GM19324 (cell line): ENCODE measurements around the gene FAM76A.
"Not testable (repeated sequence)": the region's sequence is repeated elsewhere in the genome, so short reads cannot be mapped to it uniquely, and the experiment has no call there.

ENCODE experiments used
- ATAC-seq: cut with Tn5 transposase; IDR thresholded peaks from one replicate; pipeline ENCODE4 v1.9.1; 2021; ENCODE audit warnings: mild to moderate bottlenecking, moderate library complexity; ENCODE audit not compliant: unreplicated experiment, low FRiP score

Gene FAM76A

GRCh38 chr1:27725374-27726172 is at the start of gene FAM76A:
Gene FAM76A (plus strand): TSS chr1:27725961. CDS start chr1:27726081, 120 bp downstream.
- peak; percentile 93 for ATAC-seq

GRCh38 chr1:27676410-27676809 is 49.4 kb upstream of the FAM76A start:
- no peak for ATAC-seq

- ATAC-seq: no peak
Measured at GRCh38 chr1:27678747-27679146, 47.0 kb upstream of the FAM76A start.

GRCh38 chr1:27680225-27680791 is 45.5 kb upstream of the FAM76A start:
- not testable (repeated sequence) for ATAC-seq

GRCh38 chr1:27681580-27681979 is 44.2 kb upstream of the FAM76A start:
- ATAC-seq: not testable (repeated sequence)

GRCh38 chr1:27682351-27682944 is 43.3 kb upstream of the FAM76A start:
- no peak for ATAC-seq

- no peak for ATAC-seq
Measured at GRCh38 chr1:27684176-27684575, 41.6 kb upstream of the FAM76A start.

- no peak for ATAC-seq
Measured at GRCh38 chr1:27686223-27686990, 39.4 kb upstream of the FAM76A start.

- ATAC-seq: no peak
Measured at GRCh38 chr1:27687906-27688305, 37.9 kb upstream of the FAM76A start.

- ATAC-seq: peak; percentile 58
Measured at GRCh38 chr1:27689423-27690173, 36.2 kb upstream of the FAM76A start.

GRCh38 chr1:27690183-27690582 is 35.6 kb upstream of the FAM76A start:
- ATAC-seq: no peak

GRCh38 chr1:27696835-27697234 is 28.9 kb upstream of the FAM76A start:
- ATAC-seq: not testable (repeated sequence)

GRCh38 chr1:27704958-27705357 is 20.8 kb upstream of the FAM76A start:
- ATAC-seq: no peak

- no peak for ATAC-seq
Measured at GRCh38 chr1:27705545-27705944, 20.2 kb upstream of the FAM76A start.

GRCh38 chr1:27710574-27710973 is 15.2 kb upstream of the FAM76A start:
- no peak for ATAC-seq

GRCh38 chr1:27713139-27713725 is 12.5 kb upstream of the FAM76A start:
- ATAC-seq: no peak

GRCh38 chr1:27713869-27714513 is 11.8 kb upstream of the FAM76A start:
- ATAC-seq: no peak

GRCh38 chr1:27716262-27716895 is 9.4 kb upstream of the FAM76A start:
- no peak for ATAC-seq
